WTC11 (cell line): Measurements from ENCODE around the gene RFC5. TPM values are rescaled to one million over a fixed set of nuclear protein-coding genes. Genes with fewer than 3 reads are reported as not detected.

ENCODE experiments used
- ATAC-seq: fragments of 200-7000 bp; cut with Tn5 transposase; 2 replicates; pipeline ENCODE4 v1.10.0; 2021; ENCODE audit warnings: mild to moderate bottlenecking, moderate library complexity
- CTCF ChIA-PET: fragments of 300-600 bp; sonication (Branson Sonifier 250); formaldehyde crosslinking; loops from one replicate; lab custom pipeline; 2021; ENCODE audit warnings: antibody characterized with exemption; lab: Charles Lee
- POLR2A ChIA-PET: fragments of 350-600 bp; sonication (Branson Sonifier 250); formaldehyde crosslinking; loops from one replicate; lab custom pipeline; 2021; ENCODE audit warnings: antibody characterized with exemption; lab: Charles Lee
- DNase-seq: peaks from one replicate; pipeline ENCODE4 v3.0.0; 2021; ENCODE audit warnings: low spot score
- H3K27ac Mint-ChIP-seq: 2 replicates; pipeline ENCODE4 v1.8.0; 2021; ENCODE audit warnings: mixed read lengths
- H3K27me3 Mint-ChIP-seq: 2 replicates; pipeline ENCODE4 v1.8.0; 2021; ENCODE audit warnings: low read depth, mild to moderate bottlenecking, moderate library complexity, mixed read lengths
- H3K36me3 Mint-ChIP-seq: 2 replicates; pipeline ENCODE4 v1.8.0; 2021; ENCODE audit warnings: mixed read lengths
- H3K4me1 Mint-ChIP-seq: 2 replicates; pipeline ENCODE4 v1.8.0; 2022; ENCODE audit warnings: mixed read lengths
- H3K4me3 Mint-ChIP-seq: 2 replicates; pipeline ENCODE4 v1.8.0; 2021; ENCODE audit warnings: mild to moderate bottlenecking, moderate library complexity, mixed read lengths
- H3K9me3 Mint-ChIP-seq: 2 replicates; pipeline ENCODE4 v1.8.0; 2021; ENCODE audit warnings: mixed read lengths
- FOXP1 ChIP-seq: sonication (generic); formaldehyde crosslinking; IDR thresholded peaks from 2 replicates; pipeline ENCODE4 v1.8.0; 2022; ENCODE audit warnings: missing genetic modification reagents, mild to moderate bottlenecking, moderate library complexity, borderline replicate concordance
- GABPB1 ChIP-seq: sonication (generic); formaldehyde crosslinking; IDR thresholded peaks from 2 replicates; pipeline ENCODE4 v1.8.1; 2023; ENCODE audit warnings: mild to moderate bottlenecking, missing genetic modification reagents
- GRHL2 ChIP-seq: fragments of 250-450 bp; sonication (Bioruptor Pico); IDR thresholded peaks from 2 replicates; pipeline ENCODE4 v1.8.0; 2022; ENCODE audit warnings: mild to moderate bottlenecking, moderate library complexity; ENCODE audit not compliant: insufficient replicate concordance, severe bottlenecking
- SMAD3 ChIP-seq: sonication (generic); formaldehyde crosslinking; IDR thresholded peaks from 2 replicates; pipeline ENCODE4 v1.8.0; 2022; ENCODE audit warnings: missing genetic modification reagents, mild to moderate bottlenecking, borderline replicate concordance
- SMAD4 ChIP-seq: sonication (generic); formaldehyde crosslinking; IDR thresholded peaks from 2 replicates; pipeline ENCODE4 v1.8.0; 2022; ENCODE audit warnings: mild to moderate bottlenecking, missing genetic modification reagents
- ZNF263 ChIP-seq: sonication (generic); formaldehyde crosslinking; IDR thresholded peaks from 2 replicates; pipeline ENCODE4 v1.8.1; 2022; ENCODE audit warnings: low read depth, mild to moderate bottlenecking, moderate library complexity, missing genetic modification reagents
- total RNA-seq: library from RNA; stranded (reverse); gene quantifications from 3 replicates; pipeline ENCODE4 v1.2.3, GENCODE V29; 2021
- TF ChIP-seq, protein P1 (sequence below): sonication (generic); formaldehyde crosslinking; IDR thresholded peaks from 2 replicates; pipeline ENCODE4 v1.8.1; 2022; ENCODE audit warnings: missing genetic modification reagents, borderline replicate concordance
- TF ChIP-seq, protein P2 (sequence below): fragments of 250-450 bp; sonication (Bioruptor Pico); IDR thresholded peaks from 2 replicates; pipeline ENCODE4 v1.8.0; 2021; ENCODE audit warnings: mild to moderate bottlenecking
- TF ChIP-seq, protein P3 (sequence below): sonication (generic); formaldehyde crosslinking; IDR thresholded peaks from 2 replicates; pipeline ENCODE4 v1.8.0; 2023; ENCODE audit warnings: missing genetic modification reagents
- TF ChIP-seq, protein P4 (sequence below): sonication (generic); formaldehyde crosslinking; IDR thresholded peaks from 2 replicates; pipeline ENCODE4 v1.8.1; 2023; ENCODE audit warnings: mild to moderate bottlenecking, missing genetic modification reagents, borderline replicate concordance
- TF ChIP-seq, protein P5 (sequence below): sonication (generic); formaldehyde crosslinking; conservative IDR thresholded peaks from 2 replicates; pipeline ENCODE4 v1.8.1; 2022; ENCODE audit warnings: mild to moderate bottlenecking, missing genetic modification reagents
- TF ChIP-seq, protein P6 (sequence below): sonication (generic); formaldehyde crosslinking; IDR thresholded peaks from 2 replicates; pipeline ENCODE4 v1.8.0; 2022; ENCODE audit warnings: mild to moderate bottlenecking, missing genetic modification reagents

RFC5 gene
- total RNA-seq, 1 experiment from 2014 or later, result 35.2 TPM

DNA sequence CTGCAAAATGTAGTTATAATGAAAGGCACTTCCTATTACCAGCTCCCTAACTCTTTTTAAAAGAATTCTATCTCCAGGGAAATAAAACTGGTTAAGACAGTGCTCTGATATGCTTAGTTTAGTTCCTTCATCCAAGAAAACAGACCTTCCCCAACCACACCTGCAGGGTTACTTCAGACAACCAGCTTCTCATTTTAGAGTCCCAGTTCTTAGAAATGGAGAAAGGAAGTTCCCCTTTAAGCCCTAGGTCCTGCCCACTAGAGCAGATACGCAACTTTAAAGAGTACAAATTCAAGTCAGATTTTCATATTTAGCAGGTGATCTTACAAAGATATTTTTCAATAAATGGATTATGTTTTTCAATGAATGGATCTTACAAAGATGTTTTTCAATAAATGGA lies 48.9 kb downstream of the RFC5 start (continued):
- TF ChIP-seq, protein P1, sequence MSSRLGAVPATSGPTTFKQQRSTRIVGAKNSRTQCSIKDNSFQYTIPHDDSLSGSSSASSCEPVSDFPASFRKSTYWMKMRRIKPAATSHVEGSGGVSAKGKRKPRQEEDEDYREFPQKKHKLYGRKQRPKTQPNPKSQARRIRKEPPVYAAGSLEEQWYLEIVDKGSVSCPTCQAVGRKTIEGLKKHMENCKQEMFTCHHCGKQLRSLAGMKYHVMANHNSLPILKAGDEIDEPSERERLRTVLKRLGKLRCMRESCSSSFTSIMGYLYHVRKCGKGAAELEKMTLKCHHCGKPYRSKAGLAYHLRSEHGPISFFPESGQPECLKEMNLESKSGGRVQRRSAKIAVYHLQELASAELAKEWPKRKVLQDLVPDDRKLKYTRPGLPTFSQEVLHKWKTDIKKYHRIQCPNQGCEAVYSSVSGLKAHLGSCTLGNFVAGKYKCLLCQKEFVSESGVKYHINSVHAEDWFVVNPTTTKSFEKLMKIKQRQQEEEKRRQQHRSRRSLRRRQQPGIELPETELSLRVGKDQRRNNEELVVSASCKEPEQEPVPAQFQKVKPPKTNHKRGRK (CRISPR knock-in tag), result no peak
- TF ChIP-seq, protein P2, sequence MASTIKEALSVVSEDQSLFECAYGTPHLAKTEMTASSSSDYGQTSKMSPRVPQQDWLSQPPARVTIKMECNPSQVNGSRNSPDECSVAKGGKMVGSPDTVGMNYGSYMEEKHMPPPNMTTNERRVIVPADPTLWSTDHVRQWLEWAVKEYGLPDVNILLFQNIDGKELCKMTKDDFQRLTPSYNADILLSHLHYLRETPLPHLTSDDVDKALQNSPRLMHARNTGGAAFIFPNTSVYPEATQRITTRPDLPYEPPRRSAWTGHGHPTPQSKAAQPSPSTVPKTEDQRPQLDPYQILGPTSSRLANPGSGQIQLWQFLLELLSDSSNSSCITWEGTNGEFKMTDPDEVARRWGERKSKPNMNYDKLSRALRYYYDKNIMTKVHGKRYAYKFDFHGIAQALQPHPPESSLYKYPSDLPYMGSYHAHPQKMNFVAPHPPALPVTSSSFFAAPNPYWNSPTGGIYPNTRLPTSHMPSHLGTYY (CRISPR knock-in tag), result no peak
- TF ChIP-seq, protein P3, sequence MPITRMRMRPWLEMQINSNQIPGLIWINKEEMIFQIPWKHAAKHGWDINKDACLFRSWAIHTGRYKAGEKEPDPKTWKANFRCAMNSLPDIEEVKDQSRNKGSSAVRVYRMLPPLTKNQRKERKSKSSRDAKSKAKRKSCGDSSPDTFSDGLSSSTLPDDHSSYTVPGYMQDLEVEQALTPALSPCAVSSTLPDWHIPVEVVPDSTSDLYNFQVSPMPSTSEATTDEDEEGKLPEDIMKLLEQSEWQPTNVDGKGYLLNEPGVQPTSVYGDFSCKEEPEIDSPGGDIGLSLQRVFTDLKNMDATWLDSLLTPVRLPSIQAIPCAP (CRISPR knock-in tag), result no peak
- no peak for TF ChIP-seq SMAD4 (CRISPR knock-in tag)

DNA sequence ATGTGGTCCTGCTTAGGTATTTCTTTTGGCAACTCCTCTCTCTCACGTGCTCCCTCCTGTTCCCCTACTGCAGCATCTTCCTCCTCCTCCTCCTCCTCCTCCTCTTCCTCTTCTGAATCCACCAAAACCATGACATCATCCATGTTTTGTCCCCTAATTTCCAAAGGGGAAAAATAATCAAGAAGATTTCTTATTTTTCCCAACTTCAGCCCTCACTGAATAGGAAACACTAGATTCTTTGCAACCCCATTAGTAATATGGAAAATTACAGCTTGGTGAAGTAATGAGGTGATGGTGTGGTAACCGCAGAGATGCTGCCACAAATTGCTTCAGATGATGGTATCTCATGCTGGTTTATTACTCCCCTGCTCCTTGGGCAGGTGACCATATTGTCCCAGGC lies 51.9 kb downstream of the RFC5 start:
- CTCF ChIA-PET, result no interaction called here
- H3K4me3 Mint-ChIP-seq, result no peak overlapping the region
- no peaks in the 10 kb centered on the region for H3K9me3 Mint-ChIP-seq
- no peak for DNase-seq
- peaks cover 23% of the 10 kb centered on the region for H3K4me1 Mint-ChIP-seq
- H3K36me3 Mint-ChIP-seq, result peaks cover 57% of the 10 kb centered on the region
- POLR2A ChIA-PET, result no interaction called here
- no peaks in the 10 kb centered on the region for H3K27me3 Mint-ChIP-seq
- TF ChIP-seq, protein P4, sequence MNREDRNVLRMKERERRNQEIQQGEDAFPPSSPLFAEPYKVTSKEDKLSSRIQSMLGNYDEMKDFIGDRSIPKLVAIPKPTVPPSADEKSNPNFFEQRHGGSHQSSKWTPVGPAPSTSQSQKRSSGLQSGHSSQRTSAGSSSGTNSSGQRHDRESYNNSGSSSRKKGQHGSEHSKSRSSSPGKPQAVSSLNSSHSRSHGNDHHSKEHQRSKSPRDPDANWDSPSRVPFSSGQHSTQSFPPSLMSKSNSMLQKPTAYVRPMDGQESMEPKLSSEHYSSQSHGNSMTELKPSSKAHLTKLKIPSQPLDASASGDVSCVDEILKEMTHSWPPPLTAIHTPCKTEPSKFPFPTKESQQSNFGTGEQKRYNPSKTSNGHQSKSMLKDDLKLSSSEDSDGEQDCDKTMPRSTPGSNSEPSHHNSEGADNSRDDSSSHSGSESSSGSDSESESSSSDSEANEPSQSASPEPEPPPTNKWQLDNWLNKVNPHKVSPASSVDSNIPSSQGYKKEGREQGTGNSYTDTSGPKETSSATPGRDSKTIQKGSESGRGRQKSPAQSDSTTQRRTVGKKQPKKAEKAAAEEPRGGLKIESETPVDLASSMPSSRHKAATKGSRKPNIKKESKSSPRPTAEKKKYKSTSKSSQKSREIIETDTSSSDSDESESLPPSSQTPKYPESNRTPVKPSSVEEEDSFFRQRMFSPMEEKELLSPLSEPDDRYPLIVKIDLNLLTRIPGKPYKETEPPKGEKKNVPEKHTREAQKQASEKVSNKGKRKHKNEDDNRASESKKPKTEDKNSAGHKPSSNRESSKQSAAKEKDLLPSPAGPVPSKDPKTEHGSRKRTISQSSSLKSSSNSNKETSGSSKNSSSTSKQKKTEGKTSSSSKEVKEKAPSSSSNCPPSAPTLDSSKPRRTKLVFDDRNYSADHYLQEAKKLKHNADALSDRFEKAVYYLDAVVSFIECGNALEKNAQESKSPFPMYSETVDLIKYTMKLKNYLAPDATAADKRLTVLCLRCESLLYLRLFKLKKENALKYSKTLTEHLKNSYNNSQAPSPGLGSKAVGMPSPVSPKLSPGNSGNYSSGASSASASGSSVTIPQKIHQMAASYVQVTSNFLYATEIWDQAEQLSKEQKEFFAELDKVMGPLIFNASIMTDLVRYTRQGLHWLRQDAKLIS (CRISPR knock-in tag), result no peak
- TF ChIP-seq FOXP1 (CRISPR knock-in tag), result no peak
- TF ChIP-seq ZNF263 (CRISPR knock-in tag), result no peak
- TF ChIP-seq, protein P5, sequence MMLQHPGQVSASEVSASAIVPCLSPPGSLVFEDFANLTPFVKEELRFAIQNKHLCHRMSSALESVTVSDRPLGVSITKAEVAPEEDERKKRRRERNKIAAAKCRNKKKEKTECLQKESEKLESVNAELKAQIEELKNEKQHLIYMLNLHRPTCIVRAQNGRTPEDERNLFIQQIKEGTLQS (CRISPR knock-in tag), result no peak
- TF ChIP-seq GABPB1 (CRISPR knock-in tag), result no peak
- TF ChIP-seq, protein P2 (CRISPR knock-in tag), result no peak
- no peak for TF ChIP-seq SMAD3 (CRISPR knock-in tag)
- TF ChIP-seq, protein P6, sequence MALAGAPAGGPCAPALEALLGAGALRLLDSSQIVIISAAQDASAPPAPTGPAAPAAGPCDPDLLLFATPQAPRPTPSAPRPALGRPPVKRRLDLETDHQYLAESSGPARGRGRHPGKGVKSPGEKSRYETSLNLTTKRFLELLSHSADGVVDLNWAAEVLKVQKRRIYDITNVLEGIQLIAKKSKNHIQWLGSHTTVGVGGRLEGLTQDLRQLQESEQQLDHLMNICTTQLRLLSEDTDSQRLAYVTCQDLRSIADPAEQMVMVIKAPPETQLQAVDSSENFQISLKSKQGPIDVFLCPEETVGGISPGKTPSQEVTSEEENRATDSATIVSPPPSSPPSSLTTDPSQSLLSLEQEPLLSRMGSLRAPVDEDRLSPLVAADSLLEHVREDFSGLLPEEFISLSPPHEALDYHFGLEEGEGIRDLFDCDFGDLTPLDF, result no peak
- no peak for TF ChIP-seq GRHL2 (CRISPR knock-in tag)
- TF ChIP-seq, all 79 proteins: peak for 0
- H3K27ac Mint-ChIP-seq, result peak overlapping the region; percentile 80
- no peak for ATAC-seq
